Measurements from ENCODE around the gene RPUSD1.

The RPUSD1 gene

GRCh38 chr16:734981-735881, 53.0 kb downstream of the RPUSD1 start:
- FAIRE-seq (no peak), DNase-seq (ENCODE audit: extremely low spot score, insufficient read length, low read depth) (no peak)

Measured in GM18507 (cell line).